ENCODE results near the gene SRCAP. TPM values are rescaled to one million over a fixed set of nuclear protein-coding genes. Genes with fewer than 3 reads are reported as not detected.
A peak's percentile ranks its signal among the peaks of the same experiment; 100 is the strongest.

Gene SRCAP
- total RNA-seq, 1 experiment from 2014 or later: 60.7 TPM

- Mint-ChIP-seq H3K9me3 (ENCODE audit: unreplicated experiment) (no peaks in the 10 kb centered on the region), H3K4me3 (ENCODE audit: unreplicated experiment) (peak overlapping the region; percentile 85), H3K36me3 (ENCODE audit: insufficient read depth, unreplicated experiment) (peaks cover 59% of the 10 kb centered on the region), H3K27ac (ENCODE audit: low read depth, unreplicated experiment) (peak overlapping the region; percentile 82), H3K4me1 (ENCODE audit: insufficient read depth, unreplicated experiment) (peaks cover 22% of the 10 kb centered on the region), H3K27me3 (ENCODE audit: insufficient read depth, unreplicated experiment) (no peaks in the 10 kb centered on the region)
- BruUV-seq (replicated peaks): TSS peak; percentile 15
- ChIA-PET CTCF (interaction anchor here (1.4 to 2.0 kb wide), 2 partner anchors 10 to 40 kb away, joined by 5 to 7 read pairs; no protein-coding TSS in a partner anchor), POLR2A (interaction anchor here (0.6 to 3.0 kb wide), 19 partner anchors 10 to 1820 kb away, joined by 3 to 27 read pairs (median 5); partner anchors contain the start of genes KAT8, PHKG2, RNF40 and SRCAP)
- DNase-seq (ENCODE audit: unreplicated experiment): no peak
- intact Hi-C loops (cut with micrococcal nuclease): loop anchor here (5.0 kb wide), 1 partner anchor 37 kb away; no protein-coding TSS in a partner anchor
- no peak for TF ChIP-seq CTCF (IDR thresholded peaks at IDR 0.05; ENCODE audit: unreplicated experiment)
Measured at GRCh38 chr16:30775131-30775391, 76.1 kb downstream of the SRCAP start.

- no peak for TF ChIP-seq CTCF (IDR thresholded peaks at IDR 0.05; ENCODE audit: unreplicated experiment)
- H3K27ac Mint-ChIP-seq (ENCODE audit: low read depth, unreplicated experiment): peak overlapping the region; percentile 82
- intact Hi-C loops (cut with micrococcal nuclease): loop anchor here (5.0 kb wide), 1 partner anchor 37 kb away; no protein-coding TSS in a partner anchor
- H3K36me3 Mint-ChIP-seq (ENCODE audit: insufficient read depth, unreplicated experiment): peaks cover 54% of the 10 kb centered on the region
- H3K4me3 Mint-ChIP-seq (ENCODE audit: unreplicated experiment): peak overlapping the region; percentile 85
- no TSS peak for BruUV-seq (replicated peaks)
- peak; percentile 87 for DNase-seq (ENCODE audit: unreplicated experiment)
- H3K27me3 Mint-ChIP-seq (ENCODE audit: insufficient read depth, unreplicated experiment): no peaks in the 10 kb centered on the region
- ChIA-PET POLR2A (interaction anchor here (0.6 to 3.0 kb wide), 20 partner anchors 10 to 1821 kb away, joined by 3 to 27 read pairs (median 5); partner anchors contain the start of genes KAT8, PHKG2, RNF40 and SRCAP), CTCF (interaction anchor here (1.4 kb wide), 1 partner anchor 39 kb away, joined by 7 read pairs; no protein-coding TSS in a partner anchor)
- H3K9me3 Mint-ChIP-seq (ENCODE audit: unreplicated experiment): no peaks in the 10 kb centered on the region
- peaks cover 22% of the 10 kb centered on the region for H3K4me1 Mint-ChIP-seq (ENCODE audit: insufficient read depth, unreplicated experiment)
Measured at GRCh38 chr16:30775392-30776188, 76.6 kb downstream of the SRCAP start.

- no peak for DNase-seq (ENCODE audit: unreplicated experiment)
- Mint-ChIP-seq H3K27ac (ENCODE audit: low read depth, unreplicated experiment) (peak overlapping the region; percentile 82), H3K27me3 (ENCODE audit: insufficient read depth, unreplicated experiment) (no peaks in the 10 kb centered on the region), H3K9me3 (ENCODE audit: unreplicated experiment) (no peaks in the 10 kb centered on the region), H3K36me3 (ENCODE audit: insufficient read depth, unreplicated experiment) (peaks cover 60% of the 10 kb centered on the region), H3K4me1 (ENCODE audit: insufficient read depth, unreplicated experiment) (peaks cover 17% of the 10 kb centered on the region), H3K4me3 (ENCODE audit: unreplicated experiment) (peak overlapping the region; percentile 85)
- no peak for TF ChIP-seq CTCF (IDR thresholded peaks at IDR 0.05; ENCODE audit: unreplicated experiment)
- BruUV-seq (replicated peaks): no TSS peak
- intact Hi-C loops (cut with micrococcal nuclease): loop anchor here (5.0 kb wide), 1 partner anchor 35 kb away; no protein-coding TSS in a partner anchor
- POLR2A ChIA-PET: interaction anchor here (0.6 to 2.6 kb wide), 10 partner anchors 9 to 1876 kb away, joined by 3 to 7 read pairs (median 4); partner anchors contain the start of gene ZNF629
- CTCF ChIA-PET: interaction anchor here (0.5 to 1.1 kb wide), 4 partner anchors 36 to 140 kb away, joined by 3 to 5 read pairs (median 3); no protein-coding TSS in a partner anchor
Measured at GRCh38 chr16:30777591-30778297, 78.8 kb downstream of the SRCAP start.
